Nephron progenitor cell (in vitro differentiated cells): ENCODE data around the gene CAMTA1.

Source experiments
- DNase-seq: peaks from one replicate; pipeline ENCODE4 v3.0.0; 2021
- H3K27ac Mint-ChIP-seq: 2 replicates; pipeline ENCODE4 v1.8.0; 2021; ENCODE audit warnings: mild to moderate bottlenecking, moderate library complexity, mixed read lengths
- H3K27me3 Mint-ChIP-seq: 2 replicates; pipeline ENCODE4 v1.8.0; 2021; ENCODE audit warnings: mild to moderate bottlenecking, low read depth, mixed read lengths; ENCODE audit not compliant: poor library complexity
- H3K36me3 Mint-ChIP-seq: 2 replicates; pipeline ENCODE4 v1.8.0; 2021; ENCODE audit warnings: low read depth, mixed read lengths
- H3K4me1 Mint-ChIP-seq: 2 replicates; pipeline ENCODE4 v1.8.0; 2021; ENCODE audit warnings: mixed read lengths
- H3K4me3 Mint-ChIP-seq: 2 replicates; pipeline ENCODE4 v1.8.0; 2021; ENCODE audit warnings: mild to moderate bottlenecking, moderate library complexity, mixed read lengths
- H3K9me3 Mint-ChIP-seq: 2 replicates; pipeline ENCODE4 v1.8.0; 2021; ENCODE audit warnings: mild to moderate bottlenecking, moderate library complexity, mixed read lengths
- CTCF ChIP-seq: fragments of 200-600 bp; sonication (generic); IDR thresholded peaks from 2 replicates; pipeline ENCODE4 v1.5.0; 2021; ENCODE audit warnings: antibody characterized with exemption

CAMTA1 gene

GRCh38 chr1:7421471-7422075, 636.3 kb downstream of the CAMTA1 start:
- H3K4me3 Mint-ChIP-seq, result no peak overlapping the region
- peaks cover 4% of the 10 kb centered on the region for H3K4me1 Mint-ChIP-seq
- DNase-seq, result no peak
- H3K27me3 Mint-ChIP-seq, result peaks cover 10% of the 10 kb centered on the region
- peaks cover 13% of the 10 kb centered on the region for H3K36me3 Mint-ChIP-seq
- H3K9me3 Mint-ChIP-seq, result peaks cover 34% of the 10 kb centered on the region
- peak overlapping the region; percentile 13 for H3K27ac Mint-ChIP-seq
- TF ChIP-seq CTCF, result no peak

DNA sequence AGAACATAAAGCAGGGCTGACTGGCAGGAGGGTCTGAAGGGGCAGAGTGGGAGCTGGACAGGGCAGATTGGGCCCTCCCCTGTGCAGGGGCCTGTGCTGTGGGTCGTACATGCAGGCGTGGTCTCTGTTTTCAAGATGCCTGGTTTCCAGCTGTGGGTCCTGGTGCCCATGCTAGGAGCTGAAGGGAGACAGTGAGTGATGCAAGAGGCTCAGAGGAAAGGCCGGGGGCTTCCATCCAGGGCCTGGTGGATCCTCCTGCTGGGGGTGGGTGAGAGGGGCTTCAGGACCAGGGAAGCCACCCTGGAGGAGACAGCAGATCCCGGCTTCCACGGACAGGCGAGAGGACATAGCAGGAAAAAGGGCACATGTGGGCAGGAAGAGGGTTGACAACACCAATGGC, 636.8 kb downstream of the CAMTA1 start:
- no peak for DNase-seq
- H3K27ac Mint-ChIP-seq, result peak overlapping the region; percentile 13
- peaks cover 31% of the 10 kb centered on the region for H3K9me3 Mint-ChIP-seq
- peaks cover 7% of the 10 kb centered on the region for H3K4me1 Mint-ChIP-seq
- no peak for TF ChIP-seq CTCF
- peaks cover 13% of the 10 kb centered on the region for H3K36me3 Mint-ChIP-seq
- peaks cover 10% of the 10 kb centered on the region for H3K27me3 Mint-ChIP-seq
- H3K4me3 Mint-ChIP-seq, result no peak overlapping the region

DNA sequence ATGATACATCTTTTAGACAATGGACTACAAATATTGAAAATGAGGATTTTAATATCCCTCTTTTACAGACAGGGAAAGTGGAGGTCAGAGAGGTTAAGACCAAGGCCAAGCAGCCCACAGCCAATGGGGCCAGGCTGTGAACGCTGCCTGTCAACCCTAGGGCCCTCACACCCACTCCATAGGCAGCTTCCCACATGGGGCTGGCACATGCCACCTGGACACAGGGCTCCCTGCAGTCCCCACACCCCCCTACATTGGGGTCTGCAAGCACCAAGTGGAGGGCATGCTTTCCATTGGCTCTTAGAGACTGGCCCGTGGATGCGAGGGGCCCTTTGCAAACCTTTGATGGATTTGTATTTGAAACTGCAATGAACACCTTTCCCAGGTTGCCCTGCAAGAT, 637.3 kb downstream of the CAMTA1 start:
- Mint-ChIP-seq H3K27ac (no peak overlapping the region), H3K9me3 (peaks cover 27% of the 10 kb centered on the region), H3K4me3 (no peak overlapping the region), H3K4me1 (peaks cover 7% of the 10 kb centered on the region), H3K36me3 (peaks cover 13% of the 10 kb centered on the region), H3K27me3 (peaks cover 10% of the 10 kb centered on the region)
- no peak for TF ChIP-seq CTCF
- no peak for DNase-seq

DNA sequence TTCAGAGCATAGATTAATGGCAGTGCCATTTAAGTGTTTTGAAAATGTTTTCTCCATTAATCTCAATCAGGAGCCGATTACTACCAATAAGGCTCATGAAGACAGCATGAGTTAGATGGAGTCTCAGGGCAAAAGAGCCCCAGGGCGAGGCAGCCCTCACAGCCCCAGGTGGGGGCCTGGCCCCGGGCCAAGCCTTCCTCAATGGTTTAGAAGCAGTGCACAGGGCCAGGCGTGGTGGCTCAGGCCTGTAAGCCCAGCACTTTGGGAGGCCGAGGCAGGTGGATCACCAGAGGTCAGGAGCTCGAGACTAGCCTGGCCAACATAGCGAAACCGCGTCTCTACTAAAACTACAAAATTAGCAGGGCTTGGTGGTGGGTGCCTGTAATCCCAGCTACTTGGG, 637.7 kb downstream of the CAMTA1 start:
- Mint-ChIP-seq H3K4me3 (no peak overlapping the region), H3K9me3 (peaks cover 23% of the 10 kb centered on the region), H3K4me1 (peaks cover 11% of the 10 kb centered on the region), H3K36me3 (peaks cover 9% of the 10 kb centered on the region), H3K27me3 (peaks cover 9% of the 10 kb centered on the region), H3K27ac (no peak overlapping the region)
- TF ChIP-seq CTCF, result no peak
- no peak for DNase-seq

GRCh38 chr1:7424352-7424890, 639.2 kb downstream of the CAMTA1 start:
- H3K4me3 Mint-ChIP-seq, result no peak overlapping the region
- peaks cover 14% of the 10 kb centered on the region for H3K4me1 Mint-ChIP-seq
- peaks cover 4% of the 10 kb centered on the region for H3K27me3 Mint-ChIP-seq
- DNase-seq, result no peak
- no peaks in the 10 kb centered on the region for H3K36me3 Mint-ChIP-seq
- no peak for TF ChIP-seq CTCF
- no peak overlapping the region for H3K27ac Mint-ChIP-seq
- H3K9me3 Mint-ChIP-seq, result peaks cover 9% of the 10 kb centered on the region

DNA sequence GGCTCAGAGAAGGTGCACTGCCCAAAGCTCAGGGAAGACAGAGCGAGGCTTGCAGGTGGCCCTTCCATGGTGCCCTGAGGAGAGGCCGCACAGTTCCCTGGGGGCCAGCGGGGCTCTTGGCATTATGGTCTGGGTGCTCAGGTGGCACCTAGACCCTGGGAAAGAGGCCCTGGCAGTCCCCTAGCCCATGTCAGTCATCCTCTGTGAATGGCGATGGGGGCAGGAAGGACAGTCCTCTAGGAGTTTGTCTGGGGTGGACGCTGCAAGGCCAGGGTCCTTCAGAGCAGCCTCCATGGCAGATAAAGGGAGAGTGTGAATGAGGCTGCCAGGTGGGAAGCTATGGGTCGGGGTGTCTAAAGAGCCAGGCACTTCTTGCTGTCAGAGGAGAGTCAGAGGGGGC, 640.0 kb downstream of the CAMTA1 start:
- no peak overlapping the region for H3K4me3 Mint-ChIP-seq
- peaks cover under 1% of the 10 kb centered on the region for H3K9me3 Mint-ChIP-seq
- no peak for DNase-seq
- peaks cover 4% of the 10 kb centered on the region for H3K27me3 Mint-ChIP-seq
- no peak for TF ChIP-seq CTCF
- H3K36me3 Mint-ChIP-seq, result no peaks in the 10 kb centered on the region
- H3K27ac Mint-ChIP-seq, result no peak overlapping the region
- peaks cover 14% of the 10 kb centered on the region for H3K4me1 Mint-ChIP-seq
